ENCODE results near the gene MROH8. TPM values are rescaled to one million over a fixed set of nuclear protein-coding genes. Genes with fewer than 3 reads are reported as not detected.
"Not testable (repeated sequence)": the region's sequence is repeated elsewhere in the genome, so short reads cannot be mapped to it uniquely, and the experiment has no call there.

MROH8 gene
- polyA plus RNA-seq, 4 donors = 0.54 to 3.1 (median 0.73) TPM

DNA sequence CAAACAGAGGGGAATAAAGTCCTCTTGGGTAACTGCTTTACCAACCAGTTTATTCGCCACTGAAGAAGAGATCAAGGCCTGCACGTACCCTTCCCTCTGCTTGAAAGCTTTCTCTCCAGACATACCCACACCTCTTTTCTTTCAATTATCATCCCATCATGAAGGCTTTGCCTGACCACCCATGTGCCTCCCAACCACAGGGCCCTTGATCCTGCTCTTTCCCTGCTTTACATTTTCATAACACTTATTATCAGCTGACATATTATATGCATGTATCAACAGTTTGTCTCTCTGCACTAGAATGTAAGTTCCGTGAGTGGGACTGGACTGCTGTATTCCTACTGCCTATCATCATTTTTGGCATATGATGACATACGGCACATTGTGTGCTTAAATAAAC, 21.1 kb downstream of the MROH8 start:
- no peak overlapping the region for H3K4me3 ChIP-seq (ENCODE audit: low read depth in 1 of 3, low read length in 3 of 3)
- H3K27ac ChIP-seq (ENCODE audit: low read depth in 1 of 3, low read length in 2 of 3) = no peak overlapping the region
- H3K36me3 ChIP-seq (ENCODE audit: control insufficient read depth in 3 of 3, insufficient read depth in 2 of 3, low read depth in 1 of 3, low read length in 3 of 3) = peaks cover 0 to 5% (median 0%) of the 10 kb centered on the region in 3 donors
- WGBS, 3 donors = 95 to 97% (median 96%) methylated on average over 4 of the region's 4 CpGs
- H3K9me3 ChIP-seq (ENCODE audit: control insufficient read depth in 2 of 2, insufficient read depth in 1 of 2, low read depth in 1 of 2, low read length in 1 of 2) = no peaks in the 10 kb centered on the region
- H3K4me1 ChIP-seq (ENCODE audit: control insufficient read depth in 3 of 3, insufficient read depth in 2 of 3, low read depth in 1 of 3, low read length in 2 of 3) = no peaks in the 10 kb centered on the region
- H3K27me3 ChIP-seq (ENCODE audit: control insufficient read depth in 3 of 3, insufficient read depth in 3 of 3, low read length in 3 of 3) = no peaks in the 10 kb centered on the region
- FAIRE-seq = no peak
- no peak for DNase-seq

GRCh38 chr20:37155987-37156386, 23.4 kb downstream of the MROH8 start:
- FAIRE-seq (no peak), DNase-seq (no peak)
- Histone ChIP-seq H3K4me3 (ENCODE audit: low read depth in 1 of 3, low read length in 3 of 3) (no peak overlapping the region), H3K4me1 (ENCODE audit: control insufficient read depth in 3 of 3, insufficient read depth in 2 of 3, low read depth in 1 of 3, low read length in 2 of 3) (no peaks in the 10 kb centered on the region), H3K27ac (ENCODE audit: low read depth in 1 of 3, low read length in 2 of 3) (no peak overlapping the region), H3K36me3 (ENCODE audit: control insufficient read depth in 3 of 3, insufficient read depth in 2 of 3, low read depth in 1 of 3, low read length in 3 of 3) (peaks cover 0 to 5% (median 0%) of the 10 kb centered on the region in 3 donors), H3K9me3 (ENCODE audit: control insufficient read depth in 2 of 2, insufficient read depth in 1 of 2, low read depth in 1 of 2, low read length in 1 of 2) (no peaks in the 10 kb centered on the region), H3K27me3 (ENCODE audit: control insufficient read depth in 3 of 3, insufficient read depth in 3 of 3, low read length in 3 of 3) (no peaks in the 10 kb centered on the region)
- WGBS, 3 donors = 66 to 86% (median 76%) methylated on average over 9 of the region's 9 CpGs

DNA sequence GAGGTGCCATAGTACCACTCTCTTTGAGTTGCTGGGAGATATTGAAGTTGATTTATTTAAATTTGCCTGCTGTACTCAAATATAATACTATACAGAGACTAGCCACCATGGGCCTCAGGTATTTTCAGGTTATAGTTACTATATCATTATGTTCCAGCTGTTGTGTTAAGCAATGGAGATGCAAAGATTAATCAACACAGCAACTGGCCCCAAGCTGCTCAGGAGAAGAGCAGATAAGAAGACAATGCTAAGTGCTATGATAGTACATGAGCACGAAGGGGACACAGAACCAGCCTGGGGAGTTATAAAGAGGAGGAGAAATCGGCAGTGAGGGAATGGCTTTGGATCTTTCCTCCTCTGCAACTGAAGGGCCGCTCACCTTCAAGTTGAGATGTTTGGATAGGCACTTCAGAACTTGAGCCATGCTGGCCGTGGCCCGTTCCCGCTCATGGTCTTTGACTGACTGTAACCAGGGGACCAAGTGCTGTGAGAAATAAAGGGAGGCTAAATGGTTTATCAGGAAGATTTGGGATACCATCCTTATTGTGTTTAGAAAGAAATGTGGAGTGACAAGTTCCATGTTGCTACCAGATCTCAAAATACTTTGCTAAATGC, 24.6 kb downstream of the MROH8 start:
- H3K36me3 ChIP-seq (ENCODE audit: control insufficient read depth in 3 of 3, insufficient read depth in 2 of 3, low read depth in 1 of 3, low read length in 3 of 3) = peaks cover 0 to 5% (median 0%) of the 10 kb centered on the region in 3 donors
- no peaks in the 10 kb centered on the region for H3K27me3 ChIP-seq (ENCODE audit: control insufficient read depth in 3 of 3, insufficient read depth in 3 of 3, low read length in 3 of 3)
- H3K4me3 ChIP-seq (ENCODE audit: low read depth in 1 of 3, low read length in 3 of 3) = no peak overlapping the region
- DNase-seq (no peak), FAIRE-seq (no peak)
- no peaks in the 10 kb centered on the region for H3K4me1 ChIP-seq (ENCODE audit: control insufficient read depth in 3 of 3, insufficient read depth in 2 of 3, low read depth in 1 of 3, low read length in 2 of 3)
- H3K27ac ChIP-seq (ENCODE audit: low read depth in 1 of 3, low read length in 2 of 3) = no peak overlapping the region
- no peaks in the 10 kb centered on the region for H3K9me3 ChIP-seq (ENCODE audit: control insufficient read depth in 2 of 2, insufficient read depth in 1 of 2, low read depth in 1 of 2, low read length in 1 of 2)
- 94 to 95% (median 94%) methylated on average over 6 of the region's 6 CpGs for WGBS, 3 donors

DNA sequence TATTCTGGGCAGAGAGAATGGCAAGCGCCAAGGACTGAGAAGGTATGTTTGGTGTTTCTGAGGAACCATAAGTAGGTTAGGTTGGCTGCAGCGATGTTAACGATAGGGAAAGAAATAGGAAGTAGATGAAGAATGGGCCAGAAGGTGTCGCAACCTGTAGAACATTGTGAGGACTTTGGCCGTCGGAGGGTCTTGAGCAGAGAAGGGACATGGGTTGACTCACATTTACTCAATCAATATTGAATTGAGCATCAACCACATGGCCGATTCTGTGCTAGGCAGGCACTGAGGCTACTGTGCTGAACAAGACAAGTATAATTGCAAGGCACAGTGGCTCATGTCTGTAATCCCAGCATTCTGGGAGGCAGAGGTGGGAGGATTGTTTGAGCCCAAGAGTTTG, 27.1 kb downstream of the MROH8 start:
- Histone ChIP-seq H3K27me3 (ENCODE audit: control insufficient read depth in 3 of 3, insufficient read depth in 3 of 3, low read length in 3 of 3) (no peaks in the 10 kb centered on the region), H3K9me3 (ENCODE audit: control insufficient read depth in 2 of 2, insufficient read depth in 1 of 2, low read depth in 1 of 2, low read length in 1 of 2) (no peaks in the 10 kb centered on the region), H3K4me3 (ENCODE audit: low read depth in 1 of 3, low read length in 3 of 3) (no peak overlapping the region), H3K4me1 (ENCODE audit: control insufficient read depth in 3 of 3, insufficient read depth in 2 of 3, low read depth in 1 of 3, low read length in 2 of 3) (no peaks in the 10 kb centered on the region), H3K36me3 (ENCODE audit: control insufficient read depth in 3 of 3, insufficient read depth in 2 of 3, low read depth in 1 of 3, low read length in 3 of 3) (peaks cover 0 to 5% (median 0%) of the 10 kb centered on the region in 3 donors), H3K27ac (ENCODE audit: low read depth in 1 of 3, low read length in 2 of 3) (no peak overlapping the region)
- DNase-seq (no peak), FAIRE-seq (no peak)
- WGBS, 3 donors = 94 to 98% (median 98%) methylated on average over 7 of the region's 7 CpGs

DNA sequence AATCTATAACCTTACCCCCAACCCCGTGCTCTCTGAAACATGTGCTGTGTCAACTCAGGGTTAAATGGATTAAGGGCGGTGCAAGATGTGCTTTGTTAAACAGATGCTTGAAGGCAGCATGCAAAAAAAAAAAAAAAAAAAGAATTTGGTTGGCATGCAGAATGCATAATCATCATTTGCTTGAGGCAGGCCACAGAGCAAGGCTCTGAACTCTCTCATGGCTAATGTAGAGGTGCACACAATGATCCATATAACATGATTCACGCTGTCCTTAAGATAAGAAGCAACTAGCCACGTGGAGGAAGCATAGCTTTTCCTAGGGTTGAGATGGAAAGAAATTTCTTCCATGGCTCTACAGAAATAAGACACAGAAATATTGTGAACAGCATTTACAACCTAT, 27.8 kb downstream of the MROH8 start:
- Histone ChIP-seq H3K27me3 (ENCODE audit: control insufficient read depth in 3 of 3, insufficient read depth in 3 of 3, low read length in 3 of 3) (no peaks in the 10 kb centered on the region), H3K4me1 (ENCODE audit: control insufficient read depth in 3 of 3, insufficient read depth in 2 of 3, low read depth in 1 of 3, low read length in 2 of 3) (no peaks in the 10 kb centered on the region), H3K4me3 (ENCODE audit: low read depth in 1 of 3, low read length in 3 of 3) (no peak overlapping the region), H3K36me3 (ENCODE audit: control insufficient read depth in 3 of 3, insufficient read depth in 2 of 3, low read depth in 1 of 3, low read length in 3 of 3) (peaks cover 0 to 3% (median 0%) of the 10 kb centered on the region in 3 donors), H3K27ac (ENCODE audit: low read depth in 1 of 3, low read length in 2 of 3) (no peak overlapping the region), H3K9me3 (ENCODE audit: control insufficient read depth in 2 of 2, insufficient read depth in 1 of 2, low read depth in 1 of 2, low read length in 1 of 2) (no peaks in the 10 kb centered on the region)
- WGBS, 3 donors = 77 to 87% (median 86%) methylated on average over 3 of the region's 4 CpGs
- FAIRE-seq (no peak), DNase-seq (no peak)

DNA sequence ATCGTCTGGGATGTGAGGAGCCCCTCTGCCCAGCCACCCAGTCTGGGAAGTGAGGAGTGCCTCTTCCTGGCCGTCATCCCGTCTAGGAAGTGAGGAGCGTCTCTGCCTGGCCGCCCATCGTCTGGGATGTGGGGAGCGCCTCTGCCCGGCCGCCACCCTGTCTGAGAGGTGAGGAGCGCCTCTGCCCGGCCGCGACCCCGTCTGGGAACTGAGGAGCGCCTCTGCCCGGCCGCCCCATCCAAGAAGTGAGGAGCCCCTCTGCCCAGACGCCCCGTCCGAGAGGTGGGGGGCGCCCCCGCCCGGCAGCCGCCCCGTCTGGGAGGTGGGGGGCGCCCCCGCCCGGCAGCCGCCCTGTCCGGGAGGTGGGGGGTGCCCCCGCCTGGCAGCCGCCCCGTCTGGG, 28.5 kb downstream of the MROH8 start:
- H3K36me3 ChIP-seq (ENCODE audit: control insufficient read depth in 3 of 3, insufficient read depth in 2 of 3, low read depth in 1 of 3, low read length in 3 of 3); H3K27me3 ChIP-seq (ENCODE audit: control insufficient read depth in 3 of 3, insufficient read depth in 3 of 3, low read length in 3 of 3); H3K27ac ChIP-seq (ENCODE audit: low read depth in 1 of 3, low read length in 2 of 3); DNase-seq; H3K4me3 ChIP-seq (ENCODE audit: low read depth in 1 of 3, low read length in 3 of 3); H3K9me3 ChIP-seq (ENCODE audit: control insufficient read depth in 2 of 2, insufficient read depth in 1 of 2, low read depth in 1 of 2, low read length in 1 of 2); FAIRE-seq; H3K4me1 ChIP-seq (ENCODE audit: control insufficient read depth in 3 of 3, insufficient read depth in 2 of 3, low read depth in 1 of 3, low read length in 2 of 3): not testable (repeated sequence)
- 97 to 100% (median 97%) methylated on average over 16 to 33 of the region's 33 CpGs for WGBS, 3 donors

DNA sequence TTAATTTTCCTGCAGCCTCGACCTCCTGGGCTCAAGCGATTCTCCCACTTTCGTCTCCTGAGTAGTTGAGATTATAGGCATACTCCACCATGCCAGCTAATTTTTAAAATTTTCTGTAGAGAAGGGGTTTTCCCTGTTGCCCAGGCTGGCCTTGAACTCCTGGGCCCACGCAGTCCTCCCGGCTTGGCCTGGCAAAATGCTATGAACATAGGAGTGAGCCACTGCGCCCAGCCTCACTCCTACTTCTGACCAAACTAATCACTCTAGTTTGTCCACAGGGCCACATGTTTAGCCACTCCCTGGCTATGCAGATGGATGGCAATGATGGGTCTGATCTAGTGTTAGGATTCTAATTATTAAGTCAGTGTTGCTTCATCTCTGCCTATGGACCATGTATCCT, 32.1 kb downstream of the MROH8 start:
- FAIRE-seq (no peak), DNase-seq (no peak)
- Histone ChIP-seq H3K4me3 (ENCODE audit: low read depth in 1 of 3, low read length in 3 of 3) (no peak overlapping the region), H3K27me3 (ENCODE audit: control insufficient read depth in 3 of 3, insufficient read depth in 3 of 3, low read length in 3 of 3) (no peaks in the 10 kb centered on the region), H3K4me1 (ENCODE audit: control insufficient read depth in 3 of 3, insufficient read depth in 2 of 3, low read depth in 1 of 3, low read length in 2 of 3) (peaks cover 0 to 4% (median 0%) of the 10 kb centered on the region in 3 donors), H3K27ac (ENCODE audit: low read depth in 1 of 3, low read length in 2 of 3) (no peak overlapping the region), H3K9me3 (ENCODE audit: control insufficient read depth in 2 of 2, insufficient read depth in 1 of 2, low read depth in 1 of 2, low read length in 1 of 2) (no peaks in the 10 kb centered on the region), H3K36me3 (ENCODE audit: control insufficient read depth in 3 of 3, insufficient read depth in 2 of 3, low read depth in 1 of 3, low read length in 3 of 3) (no peaks in the 10 kb centered on the region)
- WGBS, 3 donors = 94 to 99% (median 96%) methylated on average over 6 of the region's 6 CpGs

DNA sequence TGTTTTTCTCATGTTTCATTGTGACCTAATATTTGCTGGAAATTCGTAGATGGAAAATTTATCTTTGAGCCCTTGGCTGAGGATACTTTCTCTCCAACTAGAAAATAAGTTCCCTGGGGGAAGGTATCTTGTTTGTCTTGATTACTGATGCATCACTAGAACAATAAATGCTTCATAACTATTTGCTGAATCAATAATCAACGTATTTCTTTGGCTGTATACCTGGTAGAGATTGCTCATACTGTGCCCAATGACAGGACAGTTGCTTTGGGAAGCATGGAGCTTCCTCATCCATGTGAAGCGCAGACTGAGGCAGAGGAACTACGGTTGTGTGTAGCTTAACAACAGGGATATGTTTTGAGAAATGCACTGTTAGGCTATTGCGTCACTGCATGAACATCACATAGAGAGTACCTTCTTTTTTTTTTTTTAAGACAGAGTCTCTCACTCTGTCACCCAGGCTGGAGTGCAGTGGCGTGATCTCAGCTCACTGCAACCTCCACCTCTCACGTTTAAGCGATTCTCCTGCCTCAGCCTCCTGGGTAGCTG, 34.4 kb downstream of the MROH8 start:
- FAIRE-seq = no peak
- Histone ChIP-seq H3K36me3 (ENCODE audit: control insufficient read depth in 3 of 3, insufficient read depth in 2 of 3, low read depth in 1 of 3, low read length in 3 of 3) (no peaks in the 10 kb centered on the region), H3K4me1 (ENCODE audit: control insufficient read depth in 3 of 3, insufficient read depth in 2 of 3, low read depth in 1 of 3, low read length in 2 of 3) (peaks cover 0 to 4% (median 0%) of the 10 kb centered on the region in 3 donors), H3K4me3 (ENCODE audit: low read depth in 1 of 3, low read length in 3 of 3) (no peak overlapping the region), H3K9me3 (ENCODE audit: control insufficient read depth in 2 of 2, insufficient read depth in 1 of 2, low read depth in 1 of 2, low read length in 1 of 2) (no peaks in the 10 kb centered on the region), H3K27me3 (ENCODE audit: control insufficient read depth in 3 of 3, insufficient read depth in 3 of 3, low read length in 3 of 3) (no peaks in the 10 kb centered on the region), H3K27ac (ENCODE audit: low read depth in 1 of 3, low read length in 2 of 3) (no peak overlapping the region)
- 92 to 94% (median 92%) methylated on average over 8 of the region's 8 CpGs for WGBS, 3 donors
- DNase-seq = no peak

DNA sequence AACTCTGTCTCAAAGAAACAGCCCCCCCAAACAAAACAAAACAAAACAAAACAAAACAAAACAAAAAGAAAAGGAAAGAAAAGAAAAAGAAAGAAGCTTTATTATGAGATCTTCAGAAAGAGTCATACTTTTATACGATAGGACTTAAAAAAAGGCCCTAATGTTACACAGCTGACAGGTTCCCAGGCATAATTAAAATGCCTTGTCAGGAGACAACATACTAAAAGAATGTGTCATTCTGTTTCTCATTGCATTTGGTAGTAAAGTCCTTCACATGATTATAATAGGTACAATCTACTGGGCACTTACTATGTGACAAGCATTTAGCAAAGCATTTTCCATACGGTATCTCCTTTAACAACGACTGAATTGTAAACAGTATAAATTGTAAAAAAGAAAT, 36.6 kb downstream of the MROH8 start:
- Histone ChIP-seq H3K27ac (ENCODE audit: low read depth in 1 of 3, low read length in 2 of 3) (peak overlapping the region in 1 of 3 donors; percentile 21), H3K27me3 (ENCODE audit: control insufficient read depth in 3 of 3, insufficient read depth in 3 of 3, low read length in 3 of 3) (no peaks in the 10 kb centered on the region), H3K4me3 (ENCODE audit: low read depth in 1 of 3, low read length in 3 of 3) (no peak overlapping the region), H3K9me3 (ENCODE audit: control insufficient read depth in 2 of 2, insufficient read depth in 1 of 2, low read depth in 1 of 2, low read length in 1 of 2) (no peaks in the 10 kb centered on the region), H3K36me3 (ENCODE audit: control insufficient read depth in 3 of 3, insufficient read depth in 2 of 3, low read depth in 1 of 3, low read length in 3 of 3) (no peaks in the 10 kb centered on the region), H3K4me1 (ENCODE audit: control insufficient read depth in 3 of 3, insufficient read depth in 2 of 3, low read depth in 1 of 3, low read length in 2 of 3) (peaks cover 0 to 4% (median 0%) of the 10 kb centered on the region in 3 donors)
- WGBS, 3 donors = 86 to 92% (median 86%) methylated on average over 3 of the region's 3 CpGs
- no peak for FAIRE-seq
- DNase-seq = peak in 1 of 2 donors; percentile 48
